Neural crest cell (in vitro differentiated cells): ENCODE results near the gene SGPL1. TPM values are rescaled to one million over a fixed set of nuclear protein-coding genes. Genes with fewer than 3 reads are reported as not detected.
A peak's percentile ranks its signal among the peaks of the same experiment; 100 is the strongest.

Experiments used
- DNase-seq: peaks from one replicate; pipeline ENCODE4 v3.0.0; 2021; ENCODE audit warnings: low read depth, mixed read lengths, low spot score
- H3K27ac Mint-ChIP-seq: one replicate; pipeline ENCODE4 v1.8.0; 2021; ENCODE audit warnings: mild to moderate bottlenecking, mixed read lengths; ENCODE audit not compliant: unreplicated experiment
- H3K27me3 Mint-ChIP-seq: 2 replicates; pipeline ENCODE4 v1.8.0; 2021; ENCODE audit warnings: low read depth, mild to moderate bottlenecking, mixed read lengths
- H3K36me3 Mint-ChIP-seq: 2 replicates; pipeline ENCODE4 v1.8.0; 2021; ENCODE audit warnings: low read depth, mild to moderate bottlenecking, mixed read lengths
- H3K4me1 Mint-ChIP-seq: 2 replicates; pipeline ENCODE4 v1.8.0; 2021; ENCODE audit warnings: mixed read lengths
- H3K4me3 Mint-ChIP-seq: one replicate; pipeline ENCODE4 v1.8.0; 2021; ENCODE audit warnings: mild to moderate bottlenecking, mixed read lengths
- H3K9me3 Mint-ChIP-seq: 2 replicates; pipeline ENCODE4 v1.8.0; 2021; ENCODE audit warnings: mixed read lengths
- total RNA-seq: library from RNA; stranded (reverse); gene quantifications from 2 replicates; pipeline ENCODE4 v1.2.1, GENCODE V29; 2021
- TF ChIP-seq, protein P1 (sequence below): fragments of 200-600 bp; sonication (generic); conservative IDR thresholded peaks from 2 replicates; pipeline ENCODE4 v1.5.0; 2021; ENCODE audit warnings: antibody characterized with exemption, mild to moderate bottlenecking

SGPL1 gene
- total RNA-seq, 1 donor from 2014 or later: 58.2 TPM

DNA sequence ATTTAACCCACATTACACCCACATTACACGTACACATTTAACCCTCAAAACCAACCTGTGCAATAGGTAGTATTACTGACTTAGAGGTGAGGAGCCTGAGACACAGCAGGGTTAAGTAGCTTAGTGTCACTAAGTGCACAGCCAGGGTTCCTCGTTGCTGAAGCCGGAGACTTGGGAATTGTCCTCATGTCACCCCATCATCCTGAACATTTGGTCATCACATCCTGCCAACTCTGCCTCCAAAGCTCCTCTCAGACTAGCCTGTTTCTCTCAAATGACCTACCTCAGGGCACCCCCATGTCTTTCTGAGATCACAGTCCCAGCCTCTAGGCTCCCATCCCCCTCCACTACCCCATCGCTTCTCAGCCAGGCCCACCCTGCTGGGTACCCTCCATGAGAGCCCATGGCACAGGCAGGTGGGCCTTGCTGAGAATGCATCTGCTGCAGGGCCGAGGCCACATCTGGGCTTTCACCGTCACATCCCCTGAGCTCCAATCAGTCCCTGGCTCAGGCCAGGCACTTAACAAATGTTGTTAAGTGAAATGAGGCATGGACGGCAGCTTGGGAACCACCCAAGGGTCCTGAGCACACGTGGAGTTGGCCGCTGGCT lies 93.7 kb downstream of the SGPL1 start:
- no peak for DNase-seq

DNA sequence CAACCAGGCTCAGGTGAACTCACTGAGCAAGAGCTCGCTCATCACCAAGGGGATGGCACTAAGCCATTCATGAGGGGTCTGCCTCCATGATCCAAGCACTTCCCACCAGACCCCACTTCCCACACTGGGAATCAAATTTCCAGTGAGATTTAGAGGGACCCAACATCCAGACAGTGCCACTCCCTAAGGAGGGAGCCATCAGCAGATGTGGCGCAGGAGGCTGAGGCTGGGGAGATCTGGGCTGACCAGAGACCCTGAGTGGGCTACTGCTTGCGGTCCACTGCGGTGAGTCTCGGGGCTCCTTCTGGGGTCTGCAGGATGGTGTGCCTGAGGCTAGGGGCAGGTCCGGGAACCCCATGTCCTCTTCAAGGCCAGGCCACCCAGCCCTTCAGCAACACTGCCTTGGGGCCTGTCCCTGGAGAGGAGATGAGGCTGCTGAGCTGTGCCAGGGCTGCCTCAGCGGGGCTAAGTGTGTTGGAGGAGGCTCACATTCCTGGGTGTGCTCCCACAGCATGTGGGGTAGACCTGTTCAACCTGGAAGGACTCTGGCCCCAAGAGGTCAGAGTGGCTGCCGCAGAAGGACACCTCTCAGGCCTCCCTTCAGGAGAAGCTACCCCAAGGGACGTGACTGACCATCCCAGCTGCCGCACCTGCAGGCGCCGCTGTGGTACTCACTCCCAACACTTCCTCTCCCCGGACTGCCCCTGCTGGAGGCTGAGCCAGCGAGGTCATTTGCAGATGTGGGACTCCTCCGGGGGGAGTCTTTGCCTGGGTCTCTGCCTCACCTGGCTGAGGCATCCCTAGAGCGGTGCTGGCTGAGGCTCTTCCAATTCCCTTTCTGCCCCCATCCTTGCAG lies 95.0 kb downstream of the SGPL1 start:
- Mint-ChIP-seq H3K27me3 (no peaks in the 10 kb centered on the region), H3K9me3 (no peaks in the 10 kb centered on the region), H3K4me3 (no peak overlapping the region), H3K36me3 (no peaks in the 10 kb centered on the region), H3K27ac (no peak overlapping the region), H3K4me1 (peaks cover 6% of the 10 kb centered on the region)
- DNase-seq: no peak
- TF ChIP-seq, protein P1, sequence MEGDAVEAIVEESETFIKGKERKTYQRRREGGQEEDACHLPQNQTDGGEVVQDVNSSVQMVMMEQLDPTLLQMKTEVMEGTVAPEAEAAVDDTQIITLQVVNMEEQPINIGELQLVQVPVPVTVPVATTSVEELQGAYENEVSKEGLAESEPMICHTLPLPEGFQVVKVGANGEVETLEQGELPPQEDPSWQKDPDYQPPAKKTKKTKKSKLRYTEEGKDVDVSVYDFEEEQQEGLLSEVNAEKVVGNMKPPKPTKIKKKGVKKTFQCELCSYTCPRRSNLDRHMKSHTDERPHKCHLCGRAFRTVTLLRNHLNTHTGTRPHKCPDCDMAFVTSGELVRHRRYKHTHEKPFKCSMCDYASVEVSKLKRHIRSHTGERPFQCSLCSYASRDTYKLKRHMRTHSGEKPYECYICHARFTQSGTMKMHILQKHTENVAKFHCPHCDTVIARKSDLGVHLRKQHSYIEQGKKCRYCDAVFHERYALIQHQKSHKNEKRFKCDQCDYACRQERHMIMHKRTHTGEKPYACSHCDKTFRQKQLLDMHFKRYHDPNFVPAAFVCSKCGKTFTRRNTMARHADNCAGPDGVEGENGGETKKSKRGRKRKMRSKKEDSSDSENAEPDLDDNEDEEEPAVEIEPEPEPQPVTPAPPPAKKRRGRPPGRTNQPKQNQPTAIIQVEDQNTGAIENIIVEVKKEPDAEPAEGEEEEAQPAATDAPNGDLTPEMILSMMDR: no peak

More for the DNA sequence above, 93.7 kb downstream of the SGPL1 start:
- Mint-ChIP-seq H3K4me3 (no peak overlapping the region), H3K36me3 (no peaks in the 10 kb centered on the region), H3K4me1 (peaks cover 6% of the 10 kb centered on the region), H3K27me3 (no peaks in the 10 kb centered on the region), H3K9me3 (no peaks in the 10 kb centered on the region), H3K27ac (no peak overlapping the region)
- TF ChIP-seq, protein P1: no peak

DNA sequence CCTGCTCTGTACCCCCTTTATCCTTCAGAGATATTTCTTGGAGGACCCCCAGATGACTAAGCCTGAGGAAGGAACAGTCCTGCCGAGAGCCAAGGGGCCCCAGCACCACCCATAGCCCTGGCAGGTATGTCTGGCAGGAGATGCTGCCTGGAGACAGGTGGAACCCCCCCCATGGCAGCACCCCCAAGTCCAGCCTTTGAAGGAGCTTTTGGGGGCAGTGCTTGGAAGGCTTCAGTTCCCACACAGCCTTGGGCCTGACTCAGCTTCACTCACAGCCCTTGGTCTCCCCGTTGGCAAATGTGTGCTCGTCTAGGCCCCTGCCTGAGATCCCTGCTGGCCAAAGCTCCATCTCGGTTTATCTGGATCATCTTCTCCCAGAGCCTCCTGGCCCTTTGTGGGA lies 95.6 kb downstream of the SGPL1 start:
- Mint-ChIP-seq H3K4me1 (peaks cover 6% of the 10 kb centered on the region), H3K9me3 (no peaks in the 10 kb centered on the region), H3K27me3 (no peaks in the 10 kb centered on the region), H3K27ac (no peak overlapping the region), H3K36me3 (no peaks in the 10 kb centered on the region), H3K4me3 (no peak overlapping the region)
- TF ChIP-seq, protein P1: no peak
- DNase-seq: no peak

DNA sequence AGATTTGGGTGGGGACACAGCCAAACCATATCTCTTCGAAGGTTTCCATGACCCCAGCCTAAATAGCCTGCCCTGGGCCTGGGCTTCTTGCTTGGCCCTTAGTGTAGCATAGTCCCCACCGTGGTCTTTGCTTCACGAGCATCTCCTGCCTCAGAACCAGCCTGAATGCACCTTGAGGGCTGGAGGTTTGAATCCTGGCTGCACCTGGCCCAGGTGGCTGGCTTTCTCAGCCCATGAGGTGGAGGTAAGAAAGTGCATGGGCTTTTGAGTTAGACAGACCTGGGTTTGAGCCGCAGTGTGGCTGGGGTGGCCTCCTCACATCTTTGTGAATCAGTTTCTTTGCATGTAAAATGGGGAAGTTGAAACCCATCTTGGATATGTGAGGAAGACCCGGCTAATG lies 96.8 kb downstream of the SGPL1 start:
- DNase-seq: no peak
- Mint-ChIP-seq H3K27me3 (no peaks in the 10 kb centered on the region), H3K9me3 (no peaks in the 10 kb centered on the region), H3K36me3 (no peaks in the 10 kb centered on the region), H3K4me1 (peaks cover 6% of the 10 kb centered on the region), H3K27ac (no peak overlapping the region), H3K4me3 (no peak overlapping the region)
- TF ChIP-seq, protein P1: no peak

DNA sequence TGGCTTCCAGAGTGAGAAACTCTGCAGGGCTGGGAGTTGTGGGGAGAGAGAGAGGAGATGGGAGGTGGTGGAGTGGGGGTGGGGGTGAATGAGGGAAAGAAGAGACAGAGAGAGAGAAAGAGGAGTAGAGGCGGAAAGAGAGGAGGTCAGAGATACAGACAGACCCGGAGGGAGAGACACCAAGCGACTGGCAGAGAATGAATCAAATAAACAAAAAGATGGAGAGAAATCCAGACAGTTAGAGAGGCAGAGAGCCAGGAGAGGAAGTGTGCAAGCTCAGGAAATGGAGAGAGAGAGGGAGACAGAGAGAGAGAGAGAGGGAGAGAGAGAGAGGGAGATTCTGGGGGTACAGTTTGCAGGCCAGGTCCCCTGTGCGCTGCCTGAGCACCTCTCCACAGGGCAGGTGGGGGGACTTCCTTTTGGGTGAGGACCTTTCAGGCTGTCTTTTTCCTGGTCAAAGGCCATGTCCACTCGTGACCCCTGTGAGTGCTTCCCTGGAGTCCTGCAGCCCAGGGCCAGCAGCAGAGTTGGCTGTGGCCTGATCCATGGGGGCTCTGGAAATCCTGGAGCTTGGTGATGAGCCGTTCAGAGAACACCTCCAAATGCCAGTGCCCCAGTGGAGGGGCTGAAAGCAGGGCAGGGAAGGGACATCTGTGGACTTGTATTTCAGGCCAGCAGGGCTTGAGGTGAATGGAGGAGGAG lies 97.6 kb downstream of the SGPL1 start:
- TF ChIP-seq, protein P1: no peak
- Mint-ChIP-seq H3K9me3 (no peaks in the 10 kb centered on the region), H3K4me3 (no peak overlapping the region), H3K27me3 (no peaks in the 10 kb centered on the region), H3K27ac (peak overlapping the region; percentile 43), H3K4me1 (no peaks in the 10 kb centered on the region), H3K36me3 (no peaks in the 10 kb centered on the region)
- no peak for DNase-seq
